GM23248 (cell line): ENCODE measurements around the gene ZNF789.

Experiments
- EZH2 ChIP-seq: fragments of 200-600 bp; sonication (generic); IDR thresholded peaks from 2 replicates; pipeline ENCODE4 v1.6.1; 2018; ENCODE audit warnings: antibody characterized with exemption, mild to moderate bottlenecking; ENCODE audit not compliant: insufficient read depth, poor library complexity, severe bottlenecking
- EZH2phosphoT487 ChIP-seq: fragments of 200-600 bp; sonication (generic); IDR thresholded peaks from 2 replicates; pipeline ENCODE4 v1.6.1; 2018; ENCODE audit warnings: antibody characterized with exemption, moderate library complexity, mild to moderate bottlenecking, low read depth; ENCODE audit not compliant: insufficient read depth

DNA sequence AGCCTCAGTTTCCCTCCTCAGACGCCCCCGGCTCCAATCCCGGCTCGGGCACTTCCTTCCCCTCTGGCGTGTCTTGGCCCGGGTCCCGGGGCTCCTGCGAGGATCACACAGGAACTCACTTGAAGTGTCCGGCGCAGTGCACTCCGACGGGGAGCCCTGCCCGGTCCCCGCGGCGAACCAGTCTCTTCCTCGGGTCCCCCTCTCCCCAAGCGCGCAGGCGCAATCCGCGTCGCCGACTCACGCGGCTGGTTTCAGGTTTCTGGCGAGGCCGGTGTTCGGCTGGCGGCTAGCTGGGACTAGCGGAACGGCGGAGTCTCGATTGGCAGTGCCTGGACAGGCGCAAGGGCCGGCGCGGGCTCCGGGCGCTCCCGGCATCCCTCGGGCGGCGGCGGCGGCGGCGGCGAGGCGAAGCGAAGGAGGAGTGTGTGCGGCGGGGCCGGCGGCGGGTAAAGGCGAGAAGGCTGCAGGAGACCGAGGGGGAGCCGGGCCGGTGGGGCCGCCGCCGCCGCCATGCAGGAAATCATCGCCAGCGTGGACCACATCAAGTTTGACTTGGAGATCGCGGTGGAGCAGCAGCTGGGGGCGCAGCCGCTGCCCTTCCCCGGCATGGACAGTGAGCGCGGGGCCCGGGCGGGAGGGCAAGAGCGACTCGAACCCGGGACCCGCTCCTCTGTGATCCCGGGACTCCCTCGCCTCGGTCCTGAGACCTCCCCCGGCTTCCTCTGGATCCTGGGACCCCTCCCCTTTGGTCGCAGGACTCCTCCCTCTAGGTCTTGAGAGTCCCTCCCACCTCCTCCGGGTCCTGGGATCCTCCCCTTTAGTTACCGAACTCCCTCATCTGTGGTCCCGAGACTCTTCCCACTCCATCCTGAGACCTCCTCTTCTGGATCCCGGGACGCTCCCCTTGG is 33.9 kb upstream of the ZNF789 start, which contains the start of the genes CPSF4 and PTCD1:
- TF ChIP-seq EZH2phosphoT487, result no peak
- TF ChIP-seq EZH2, result no peak
